HG03558 (cell line): ENCODE results near the gene HCFC1.

Source experiments
- ATAC-seq: cut with Tn5 transposase; IDR thresholded peaks from one replicate; pipeline ENCODE4 v1.9.1; 2021; ENCODE audit warnings: moderate number of reproducible peaks; ENCODE audit not compliant: unreplicated experiment; ENCODE audit errors: extremely low read depth

HCFC1 gene

GRCh38 chrX:153945956-153946943 lies 25.4 kb downstream of the HCFC1 start:
- no peak for ATAC-seq

- no peak for ATAC-seq
These were observed 26.8 kb downstream of the HCFC1 start for GRCh38 chrX:153944800-153945150.

GRCh38 chrX:153944140-153944799 lies 27.3 kb downstream of the HCFC1 start, which contains the start of gene RENBP:
Gene RENBP, minus strand, starts transcription at chrX:153944643. Its CDS starts 33 bp downstream, at chrX:153944610.
- no peak for ATAC-seq

- no peak for ATAC-seq
These were observed 30.0 kb downstream of the HCFC1 start for GRCh38 chrX:153941336-153942252.

GRCh38 chrX:153939573-153939972 lies 32.0 kb downstream of the HCFC1 start:
- ATAC-seq = no peak

GRCh38 chrX:153938226-153938786 lies 33.3 kb downstream of the HCFC1 start:
- ATAC-seq = no peak

GRCh38 chrX:153937056-153937455 lies 34.6 kb downstream of the HCFC1 start:
- no peak for ATAC-seq

- ATAC-seq = no peak
These were observed 36.2 kb downstream of the HCFC1 start for GRCh38 chrX:153935326-153935851.

- ATAC-seq = no peak
These were observed 36.8 kb downstream of the HCFC1 start, which contains the start of gene NAA10 for GRCh38 chrX:153934762-153935325. Gene NAA10, minus strand, starts transcription at chrX:153935037. Its CDS starts 133 bp downstream, at chrX:153934904.

GRCh38 chrX:153934148-153934761 lies 37.4 kb downstream of the HCFC1 start:
- no peak for ATAC-seq

- ATAC-seq = no peak
These were observed 37.9 kb downstream of the HCFC1 start for GRCh38 chrX:153933748-153934147.

GRCh38 chrX:153932220-153932915 lies 39.2 kb downstream of the HCFC1 start:
- ATAC-seq = no peak

- no peak for ATAC-seq
These were observed 39.9 kb downstream of the HCFC1 start for GRCh38 chrX:153931748-153932147.

GRCh38 chrX:153931151-153931550 lies 40.5 kb downstream of the HCFC1 start:
- ATAC-seq = no peak

- ATAC-seq = no peak
These were observed 41.4 kb downstream of the HCFC1 start for GRCh38 chrX:153930011-153930910.

- ATAC-seq = no peak
These were observed 42.0 kb downstream of the HCFC1 start for GRCh38 chrX:153929576-153929975.

- ATAC-seq = no peak
These were observed 42.8 kb downstream of the HCFC1 start for GRCh38 chrX:153928846-153929245.
